Dedifferentiated amniotic fluid mesenchymal stem cell (primary cell): ENCODE data around the gene MAP2K7.
"Not testable (repeated sequence)": the region's sequence is repeated elsewhere in the genome, so short reads cannot be mapped to it uniquely, and the experiment has no call there.

Experiments used
- DNase-seq: peaks from one replicate; pipeline ENCODE4 v3.0.0-alpha.2; 2016; ENCODE audit errors: extremely low spot score

The MAP2K7 gene

GRCh38 chr19:7931221-7932061, 27.8 kb downstream of the MAP2K7 start:
- no peak for DNase-seq

- DNase-seq, result no peak
Measured at GRCh38 chr19:7932276-7932929, 28.7 kb downstream of the MAP2K7 start.

GRCh38 chr19:7932930-7933300, 29.2 kb downstream of the MAP2K7 start:
- DNase-seq, result no peak

- DNase-seq, result no peak
Measured at GRCh38 chr19:7933411-7933810, 29.7 kb downstream of the MAP2K7 start.

- no peak for DNase-seq
Measured at GRCh38 chr19:7933828-7934725, 30.4 kb downstream of the MAP2K7 start.

GRCh38 chr19:7934766-7935165, 31.1 kb downstream of the MAP2K7 start:
- DNase-seq, result no peak

GRCh38 chr19:7940841-7941240, 37.2 kb downstream of the MAP2K7 start:
- no peak for DNase-seq

- no peak for DNase-seq
Measured at GRCh38 chr19:7941895-7942596, 38.4 kb downstream of the MAP2K7 start.

GRCh38 chr19:7942981-7943443, 39.3 kb downstream of the MAP2K7 start:
- DNase-seq, result no peak

- DNase-seq, result peak; percentile 99
Measured at GRCh38 chr19:7943444-7944176, 39.9 kb downstream of the MAP2K7 start, which contains the start of gene TIMM44. Gene TIMM44, minus strand, starts transcription at chr19:7943666. Its CDS starts 15 bp downstream, at chr19:7943651.

GRCh38 chr19:7944177-7944761, 40.6 kb downstream of the MAP2K7 start:
- DNase-seq, result peak; percentile 95

- no peak for DNase-seq
Measured at GRCh38 chr19:7947939-7948338, 44.3 kb downstream of the MAP2K7 start.

GRCh38 chr19:7953060-7953459, 49.4 kb downstream of the MAP2K7 start:
- DNase-seq, result no peak

- no peak for DNase-seq
Measured at GRCh38 chr19:7953576-7953975, 49.9 kb downstream of the MAP2K7 start.

- DNase-seq, result no peak
Measured at GRCh38 chr19:7955696-7956095, 52.0 kb downstream of the MAP2K7 start.

- DNase-seq, result no peak
Measured at GRCh38 chr19:7959211-7959610, 55.5 kb downstream of the MAP2K7 start.

GRCh38 chr19:7961082-7961481, 57.4 kb downstream of the MAP2K7 start:
- not testable (repeated sequence) for DNase-seq

- no peak for DNase-seq
Measured at GRCh38 chr19:7961920-7962626, 58.4 kb downstream of the MAP2K7 start.

- DNase-seq, result no peak
Measured at GRCh38 chr19:7962644-7963268, 59.1 kb downstream of the MAP2K7 start.
